Subcutaneous adipose tissue (tissue), 4 donors: ENCODE results near the gene NKG7. TPM values are rescaled to one million over a fixed set of nuclear protein-coding genes. Genes with fewer than 3 reads are reported as not detected.

Experiments used
- CTCF ChIP-seq: fragments of 450-650 bp; IDR thresholded peaks from one replicate; pipeline ENCODE4 v1.5.1; 2016; ENCODE audit warnings: low read depth, mild to moderate bottlenecking, control low read depth, antibody characterized with exemption, moderate library complexity
- total RNA-seq, 4 donors: library from RNA; depleted of rRNA; stranded (reverse); fragments of >200 nt; gene quantifications; one replicate each; pipeline ENCODE4 v1.1.0, GENCODE V29; 2016

NKG7 gene
- total RNA-seq, 4 donors from 2014 or later: 1.6 to 3.7 (median 2.7) TPM

- TF ChIP-seq CTCF: no peak
These were observed 30.4 kb downstream of the NKG7 start, which contains the start of gene VSIG10L for GRCh38 chr19:51341976-51342580. VSIG10L (minus strand) TSS chr19:51342139; CDS start chr19:51342124, 15 bp downstream.

- no peak for TF ChIP-seq CTCF
These were observed 31.4 kb downstream of the NKG7 start for GRCh38 chr19:51341066-51341465.

- TF ChIP-seq CTCF: no peak
These were observed 32.5 kb downstream of the NKG7 start for GRCh38 chr19:51339687-51340656.

GRCh38 chr19:51339313-51339686 is 33.2 kb downstream of the NKG7 start:
- no peak for TF ChIP-seq CTCF

GRCh38 chr19:51338563-51339312 is 33.7 kb downstream of the NKG7 start:
- TF ChIP-seq CTCF: no peak

- TF ChIP-seq CTCF: no peak
These were observed 34.4 kb downstream of the NKG7 start for GRCh38 chr19:51337861-51338562.
